ENCODE data around the gene TBPL2. TPM values are rescaled to one million over a fixed set of nuclear protein-coding genes. Genes with fewer than 3 reads are reported as not detected.

TBPL2 gene
- total RNA-seq, 1 experiment from 2014 or later, result not detected

DNA sequence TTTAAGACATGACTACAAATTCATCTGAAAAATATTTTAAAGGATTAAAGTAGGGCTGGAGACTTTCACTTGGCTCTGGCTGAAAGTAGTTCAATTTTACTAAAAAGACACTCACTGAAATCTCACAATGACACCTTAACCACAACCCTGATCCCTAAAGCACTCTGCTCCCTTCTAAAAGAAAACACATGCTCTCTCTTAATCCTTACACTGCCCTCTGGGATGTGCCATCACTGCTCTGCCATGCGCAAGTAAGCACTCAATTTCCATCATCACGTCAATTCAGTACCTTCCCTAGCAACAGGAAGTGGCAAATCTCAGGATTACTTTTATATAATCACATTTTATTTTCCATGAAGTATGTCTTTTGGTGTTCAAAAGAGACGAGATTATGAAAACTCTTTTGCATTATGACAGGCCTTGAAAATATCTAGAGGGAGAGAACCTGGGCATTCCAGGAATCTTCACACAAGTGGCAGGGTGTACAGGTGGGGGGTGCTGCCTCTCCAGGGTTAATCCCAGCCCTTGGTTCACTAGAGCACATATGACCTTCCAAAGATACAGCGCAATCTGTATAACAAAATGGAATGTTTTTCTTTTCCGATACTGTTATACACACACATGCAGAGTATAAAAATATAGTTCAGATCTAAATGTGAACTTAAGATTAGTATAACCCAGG is 36.1 kb downstream of the TBPL2 start:
- H3K79me1 ChIP-seq (ENCODE audit: insufficient read depth, low read depth, low read length, poor library complexity, severe bottlenecking), result peaks cover 3% of the 10 kb centered on the region
- no peaks in the 10 kb centered on the region for H3K27me3 ChIP-seq (ENCODE audit: insufficient read depth, low read length)
- H3K79me2 ChIP-seq (ENCODE audit: insufficient read depth, low read length), result peaks cover 6% of the 10 kb centered on the region; the same call in 1 of the 2 replicates
- peaks cover 5 to 6% of the 10 kb centered on the region in 2 experiments for H3K4me1 Mint-ChIP-seq
- H3K36me3 Mint-ChIP-seq (ENCODE audit: insufficient read depth in 1 of 3, low read depth in 3 of 3), result no peaks in the 10 kb centered on the region
- no peak overlapping the region for H2BK15ac ChIP-seq (ENCODE audit: low read depth, low read length)
- no peak overlapping the region for H2BK120ac ChIP-seq (ENCODE audit: low read depth, low read length, poor library complexity, severe bottlenecking)
- H4K5ac ChIP-seq (ENCODE audit: insufficient read length, low read depth, low read length), result no peak overlapping the region
- H2AK5ac ChIP-seq (ENCODE audit: insufficient read length, low read length), result no peak overlapping the region
- WGBS (ENCODE audit: extremely low coverage, insufficient read length, low lambda C conversion rate), result no CpG with 5 or more reads among the region's 5 CpGs
- no peak overlapping the region for H3K14ac ChIP-seq (ENCODE audit: insufficient read depth, low read length)
- no peak overlapping the region for H4K91ac ChIP-seq (ENCODE audit: insufficient read length, low read depth, low read length)
- H3K27me3 Mint-ChIP-seq (ENCODE audit: low read depth), result no peaks in the 10 kb centered on the region
- H2BK5ac ChIP-seq (ENCODE audit: insufficient read length, low read length), result no peak overlapping the region
- H3K4me3 Mint-ChIP-seq, result no peak overlapping the region
- no peak overlapping the region for H3K56ac ChIP-seq (ENCODE audit: insufficient read length, low read depth, low read length)
- H3K4me2 ChIP-seq (ENCODE audit: insufficient read depth, insufficient read length, low read length), result no peak overlapping the region
- no peak overlapping the region for H3K4ac ChIP-seq (ENCODE audit: low read depth, low read length)
- peak overlapping the region in 2 of 3 experiments; percentile 14; a peak in 2 of 7 replicates for H3K27ac Mint-ChIP-seq
- no peaks in the 10 kb centered on the region; a peak in 1 of 5 replicates for H3K9me3 Mint-ChIP-seq
- no peaks in the 10 kb centered on the region for H3K23me2 ChIP-seq (ENCODE audit: insufficient read length, low read depth, low read length, poor library complexity, severe bottlenecking)
- no peak overlapping the region for H2BK20ac ChIP-seq (ENCODE audit: low read depth, low read length, poor library complexity, severe bottlenecking)
- H3K4me1 ChIP-seq (ENCODE audit: insufficient read depth, low read length), result no peaks in the 10 kb centered on the region
- H2AFZ ChIP-seq (ENCODE audit: low read length), result no peak overlapping the region
- H3K27ac ChIP-seq (ENCODE audit: insufficient read length, low read depth, low read length), result no peak overlapping the region
- no peak for TF ChIP-seq CTCF (conservative IDR thresholded peaks at IDR 0.05)
- no peak overlapping the region for H4K8ac ChIP-seq (replicated peaks; ENCODE audit: insufficient read length, low read depth, low read length)
- no peak overlapping the region for H3K23ac ChIP-seq (ENCODE audit: insufficient read length, low read depth, low read length)
- H3K9me3 ChIP-seq (ENCODE audit: control insufficient read depth, low read depth, low read length), result no peaks in the 10 kb centered on the region
- no peak for DNase-seq
- no peak overlapping the region for H3K18ac ChIP-seq (ENCODE audit: insufficient read length, low read depth, low read length)
- no peaks in the 10 kb centered on the region for H4K20me1 ChIP-seq (ENCODE audit: control insufficient read depth, insufficient read depth, insufficient read length)
- H2BK12ac ChIP-seq (ENCODE audit: insufficient read length, low read depth, low read length), result no peak overlapping the region
- no peak overlapping the region for H3T11ph ChIP-seq (ENCODE audit: low read length)
- H3K9ac ChIP-seq (ENCODE audit: extremely low read depth, insufficient read length, low read length), result no peak overlapping the region
